ENCODE results near the gene CAPZB. TPM values are rescaled to one million over a fixed set of nuclear protein-coding genes. Genes with fewer than 3 reads are reported as not detected.

The CAPZB gene
- total and polyA plus RNA-seq, 2 donors (not counting 3 experiments of a cell fraction or from before 2014, with no cell fraction given) = 196 to 347 TPM

GRCh38 chr1:19325958-19326747 lies 159.2 kb downstream of the CAPZB start:
- CTCF ChIA-PET = interaction anchor here (1.6 kb wide), 1 partner anchor 328 kb away, joined by 4 read pairs; no protein-coding TSS in a partner anchor
- dilution Hi-C loops (cut with MboI; ENCODE audit: extremely low pct_ligation_motif_present, low sequenced_read_pairs) = no loop called here
- no peaks in the 10 kb centered on the region for H4K20me1 ChIP-seq (replicated peaks; ENCODE audit: control insufficient read depth, extremely low read depth, insufficient read depth, low read length)

More at GRCh38 chr1:19325958-19326747, 159.2 kb downstream of the CAPZB start:
- Histone ChIP-seq H3K9me3 (replicated peaks; ENCODE audit: control insufficient read depth, insufficient read depth, low read length) (no peaks in the 10 kb centered on the region), H3K4me1 (ENCODE audit: control insufficient read depth, extremely low read depth, insufficient read depth, low read length) (no peaks in the 10 kb centered on the region), H3K9ac (replicated peaks; ENCODE audit: extremely low read depth, insufficient read depth, low read length) (no peak overlapping the region), H3K27me3 (ENCODE audit: control insufficient read depth in 2 of 2, insufficient read depth in 2 of 2, low read length in 2 of 2) (no peaks in the 10 kb centered on the region), H3K79me2 (ENCODE audit: control insufficient read depth, insufficient read depth, low read length) (no peaks in the 10 kb centered on the region), H3K36me3 (ENCODE audit: control insufficient read depth in 2 of 2, extremely low read depth in 1 of 2, insufficient read depth in 2 of 2, low read length in 2 of 2) (peaks cover 4 to 37% of the 10 kb centered on the region in 2 experiments), H3K4me3 (replicated peaks in 1 of 3; ENCODE audit: insufficient read depth in 1 of 3, low read depth in 1 of 3, low read length in 3 of 3) (no peak overlapping the region), H3K27ac (ENCODE audit: insufficient read depth, low read depth, low read length) (no peak overlapping the region), H3K9me1 (replicated peaks; ENCODE audit: control insufficient read depth, extremely low read depth, insufficient read depth, low read length) (no peaks in the 10 kb centered on the region), H2AFZ (ENCODE audit: low read depth, low read length) (no peak overlapping the region), H3K4me2 (ENCODE audit: insufficient read depth, low read length) (no peak overlapping the region)
- FAIRE-seq (no peak), DNase-seq (ENCODE audit: low read depth, low spot score) (no peak)
- BruUV-seq (replicated peaks) = no TSS peak
- POLR2A ChIA-PET = no interaction called here
- no peak for TF ChIP-seq POLR2A (IDR thresholded peaks at IDR 0.05; ENCODE audit: low read depth, low read length)
- no peak for TF ChIP-seq GATA2 (IDR thresholded peaks at IDR 0.05; ENCODE audit: insufficient read depth, insufficient read length, low read depth, low read length)
- no peak for TF ChIP-seq POLR2AphosphoS5 (IDR thresholded peaks at IDR 0.05; ENCODE audit: insufficient read depth, low read depth, low read length)
- TF ChIP-seq MYC (IDR thresholded peaks at IDR 0.05; ENCODE audit: low read depth, low read length) = no peak
- TF ChIP-seq MAX (IDR thresholded peaks at IDR 0.05; ENCODE audit: insufficient read depth, insufficient read length) = no peak
- TF ChIP-seq CTCF (IDR thresholded peaks at IDR 0.05; ENCODE audit: extremely low read depth in 1 of 2, insufficient read depth in 1 of 2, low read depth in 1 of 2, low read length in 2 of 2) = no peak
- TF ChIP-seq FOS (IDR thresholded peaks at IDR 0.05; ENCODE audit: borderline replicate concordance, insufficient read depth, low read length) = no peak
- TF ChIP-seq JUN (IDR thresholded peaks at IDR 0.05; ENCODE audit: borderline replicate concordance, insufficient read depth, insufficient read length, low read depth) = no peak
- TF ChIP-seq EZH2 (IDR thresholded peaks at IDR 0.05; ENCODE audit: borderline replicate concordance, low read depth, low read length, severe bottlenecking) = no peak
- intact Hi-C loops (cut with micrococcal nuclease) = no loop called here
